GM12878 (cell line): ENCODE measurements around the gene FBRSL1. TPM values are rescaled to one million over a fixed set of nuclear protein-coding genes. Genes with fewer than 3 reads are reported as not detected.

Experiments used
- ATAC-seq: fragments of 200-7000 bp; cut with Tn5 transposase; 3 replicates; pipeline ENCODE4 v1.9.1; 2020; ENCODE audit warnings: mild to moderate bottlenecking, moderate library complexity
- BruUV-seq: library from RNA; stranded (reverse); fragments of 400-500 nt; replicated peaks from 2 replicates; lab custom pipeline; 2021; lab: Mats Ljungman, UMichigan
- CTCF ChIA-PET: fragments of 300-600 bp; sonication (Branson Sonifier 250); formaldehyde crosslinking; extraction: SDS; loops from one replicate; lab custom pipeline; 2021; ENCODE audit warnings: inconsistent platforms; lab: Yijun Ruan, JAX
- POLR2A ChIA-PET: fragments of 350-600 bp; formaldehyde crosslinking; extraction: SDS; loops from one replicate; lab custom pipeline; 2021; ENCODE audit warnings: inconsistent platforms; lab: Charles Lee
- RAD21 ChIA-PET: fragments of 300-600 bp; sonication (Branson Sonifier 250); formaldehyde crosslinking; loops from one replicate; lab custom pipeline; 2023; ENCODE audit warnings: antibody characterized with exemption; ENCODE audit not compliant: unreplicated experiment; lab: Charles Lee
- SMC1A ChIA-PET: fragments of 300-600 bp; sonication (Branson Sonifier 250); formaldehyde crosslinking; loops from one replicate; lab custom pipeline; 2023; ENCODE audit not compliant: unreplicated experiment, uncharacterized antibody; lab: Charles Lee
- DNase-seq: peaks from one replicate; pipeline ENCODE4 v3.0.0-alpha.2; 2011; ENCODE audit warnings: low read depth, low spot score
- FAIRE-seq: peaks from 3 replicates; lab custom pipeline; 2011; peaks lifted over from hg19 to GRCh38; lab: Jason Lieb, UNC
- H2AFZ ChIP-seq: 2 replicates; pipeline ENCODE4 v1.6.0; 2011; ENCODE audit warnings: low read depth, low read length, control low read depth; ENCODE audit not compliant: control insufficient read depth
- H3K27ac ChIP-seq: 2 replicates; pipeline ENCODE4 v1.5.1; 2011; ENCODE audit warnings: control low read depth; ENCODE audit not compliant: control insufficient read depth, insufficient read depth
- H3K27me3 ChIP-seq, 2 experiments: replicated peaks in 1 of 2; 2 replicates each; pipeline versions ENCODE4 v1.6.0 to v1.6.1; 2011; ENCODE audit warnings: low read length in 1 of 2; ENCODE audit not compliant: control insufficient read depth in 2 of 2, insufficient read depth in 2 of 2
- H3K36me3 ChIP-seq, 2 experiments: 2 replicates each; pipeline ENCODE4 v1.5.1; 2011; ENCODE audit warnings: low read length in 1 of 2; ENCODE audit not compliant: control insufficient read depth in 2 of 2, insufficient read depth in 2 of 2
- H3K4me1 ChIP-seq: 2 replicates; pipeline ENCODE4 v1.6.1; 2011; ENCODE audit warnings: mild to moderate bottlenecking, low read length, moderate library complexity, mixed read lengths; ENCODE audit not compliant: control insufficient read depth, insufficient read depth
- H3K4me2 ChIP-seq: 2 replicates; pipeline ENCODE4 v1.6.0; 2011; ENCODE audit warnings: control low read depth; ENCODE audit not compliant: control insufficient read depth, insufficient read depth
- H3K4me3 ChIP-seq: fragments of 200-600 bp; sonication (generic); 2 replicates; pipeline ENCODE4 v1.5.1; 2016
- H3K79me2 ChIP-seq: 2 replicates; pipeline ENCODE4 v1.6.0; 2011; ENCODE audit warnings: low read length; ENCODE audit not compliant: control insufficient read depth, insufficient read depth
- H3K9ac ChIP-seq: 2 replicates; pipeline ENCODE4 v1.8.0; 2011; ENCODE audit warnings: low read length, control low read depth, mixed read lengths; ENCODE audit not compliant: control insufficient read depth, insufficient read depth
- H3K9me3 ChIP-seq: replicated peaks from 3 replicates; pipeline ENCODE4 v1.5.1; 2011; ENCODE audit warnings: mild to moderate bottlenecking, low read length; ENCODE audit not compliant: control insufficient read depth, insufficient read depth
- H4K20me1 ChIP-seq: 2 replicates; pipeline ENCODE4 v1.6.0; 2011; ENCODE audit not compliant: control insufficient read depth, insufficient read depth
- WRNIP1 ChIP-seq: IDR thresholded peaks from 2 replicates; pipeline ENCODE4 v1.6.1; 2011; ENCODE audit warnings: low read depth, low read length, improper control_type of control experiment, borderline replicate concordance
- WGBS: methylation state at CpG from one replicate; pipeline ENCODE4 v1.1.6; 2016; ENCODE audit warnings: low lambda C conversion rate; ENCODE audit not compliant: insufficient replicate concordance, insufficient coverage; ENCODE audit errors: missing lambda C conversion rate; 5-methylcytosine and 5-hydroxymethylcytosine counted together
- in situ Hi-C: fragments of 300-500 bp; cut with MboI; formaldehyde crosslinking; loops from 9 replicates; pipeline ENCODE4 v1.14.3; 2018; ENCODE audit warnings: mixed read lengths
- intact Hi-C: fragments of 100-400 bp; cut with micrococcal nuclease; formaldehyde crosslinking; loops from one replicate; pipeline ENCODE4 v1.14.2; 2022; ENCODE audit not compliant: unreplicated experiment
- polyA plus RNA-seq, 11 experiments: library from polyadenylated mRNA; depleted of rRNA in 4 of 11; unstranded in 6 of 11; stranded (reverse) in 5 of 11; fragments of >200 nt; fragmentation: Nextera tagmentation in 4 of 11; fragmentation: Illumina TruSeq in 1 of 11; extraction: Ambion mirVana in 4 of 11; extraction: Trizol in 1 of 11; gene quantifications; 1 replicate in 1 of 11; 2 replicates in 10 of 11; pipeline versions ENCODE4 v1.2.1 to v1.2.3, GENCODE V29; 2011 to 2016; ENCODE audit warnings: inconsistent platforms in 2 of 11, missing spikeins in 2 of 11, low read depth in 1 of 11
- total RNA-seq, 4 experiments: library from RNA; depleted of rRNA in 3 of 4; stranded (reverse); fragments of >200 nt in 3 of 4; fragmentation: Illumina TruSeq in 1 of 4; extraction: Trizol in 1 of 4; gene quantifications; 2 replicates each; pipeline versions ENCODE4 v1.2.1 to v1.2.3, GENCODE V29; 2013 to 2021
- TF ChIP-seq, protein P1 (sequence below): IDR thresholded peaks from 2 replicates; pipeline ENCODE4 v1.6.1; 2012; ENCODE audit warnings: improper control_type of control experiment, low read depth, low read length; ENCODE audit not compliant: insufficient replicate concordance
- TF ChIP-seq, protein P2 (sequence below): IDR thresholded peaks from 2 replicates; pipeline ENCODE4 v1.6.1; 2012; ENCODE audit warnings: low read depth, low read length, improper control_type of control experiment

Gene FBRSL1
- total and polyA plus RNA-seq, 10 of the 15 experiments (the other 5 are each of a cell fraction or from before 2014, with no cell fraction given), result 0.19 to 55.1 (median 4.1) TPM

DNA sequence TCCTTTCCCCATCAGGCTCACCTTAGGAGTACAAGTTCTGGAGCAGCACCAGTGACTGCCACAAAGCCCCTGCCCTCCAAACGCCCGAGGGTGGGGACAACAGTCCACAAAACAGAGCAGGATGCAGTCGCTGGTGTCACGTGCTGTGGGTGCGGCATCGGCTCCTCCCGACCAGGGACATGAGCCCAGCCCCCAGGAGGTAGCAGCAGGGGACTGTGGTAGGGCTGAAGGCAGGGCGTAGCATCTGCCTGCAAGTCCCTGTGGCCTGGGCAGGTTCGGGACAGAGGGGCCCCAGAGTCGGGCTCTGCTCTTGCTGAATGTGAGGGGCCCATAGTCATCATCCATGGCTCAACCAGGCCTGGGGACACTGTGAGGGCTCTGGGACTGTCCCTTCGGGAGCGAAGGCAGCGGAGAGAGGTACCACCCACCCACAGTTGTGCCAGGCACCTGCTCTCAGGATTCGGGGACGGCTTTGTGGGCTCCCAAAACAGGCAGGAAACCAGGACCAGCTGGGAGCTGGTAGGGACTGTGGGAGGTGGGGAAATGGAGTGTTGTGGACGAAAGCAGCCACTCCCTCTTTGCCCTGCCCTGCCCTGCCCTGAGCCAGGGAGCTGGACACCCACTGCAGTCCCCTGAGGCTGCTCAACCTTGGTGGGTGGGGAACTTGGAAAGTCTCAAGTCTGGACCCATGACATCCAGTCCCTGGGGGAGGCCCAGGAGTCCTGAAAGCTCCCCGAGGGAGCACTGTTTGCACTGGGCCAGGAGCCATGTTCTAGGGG, 30.7 kb downstream of the FBRSL1 start:
- H3K4me2 ChIP-seq, result no peak overlapping the region
- SMC1A ChIA-PET, result no interaction called here
- CTCF ChIA-PET, result interaction anchor here (1.2 kb wide), 1 partner anchor 107 kb away, joined by 4 read pairs; no protein-coding TSS in a partner anchor
- H3K36me3 ChIP-seq, result no peaks in the 10 kb centered on the region
- 62% methylated on average over 17 of the region's 17 CpGs for WGBS
- no peak for DNase-seq
- no peaks in the 10 kb centered on the region for H3K27me3 ChIP-seq
- BruUV-seq, result no TSS peak
- POLR2A ChIA-PET, result no interaction called here
- no peak overlapping the region for H3K9ac ChIP-seq
- H2AFZ ChIP-seq, result no peak overlapping the region
- in situ Hi-C loops (no loop called here), intact Hi-C loops (no loop called here)
- RAD21 ChIA-PET, result no interaction called here
- ATAC-seq, result no peak
- no peaks in the 10 kb centered on the region for H3K79me2 ChIP-seq
- no peaks in the 10 kb centered on the region; the same call in 1 of the 2 replicates for H4K20me1 ChIP-seq
- no peak overlapping the region for H3K4me3 ChIP-seq
- FAIRE-seq, result no peak
- H3K4me1 ChIP-seq, result no peaks in the 10 kb centered on the region; the same call in 1 of the 2 replicates
- no peak for TF ChIP-seq WRNIP1
- TF ChIP-seq, protein P1, sequence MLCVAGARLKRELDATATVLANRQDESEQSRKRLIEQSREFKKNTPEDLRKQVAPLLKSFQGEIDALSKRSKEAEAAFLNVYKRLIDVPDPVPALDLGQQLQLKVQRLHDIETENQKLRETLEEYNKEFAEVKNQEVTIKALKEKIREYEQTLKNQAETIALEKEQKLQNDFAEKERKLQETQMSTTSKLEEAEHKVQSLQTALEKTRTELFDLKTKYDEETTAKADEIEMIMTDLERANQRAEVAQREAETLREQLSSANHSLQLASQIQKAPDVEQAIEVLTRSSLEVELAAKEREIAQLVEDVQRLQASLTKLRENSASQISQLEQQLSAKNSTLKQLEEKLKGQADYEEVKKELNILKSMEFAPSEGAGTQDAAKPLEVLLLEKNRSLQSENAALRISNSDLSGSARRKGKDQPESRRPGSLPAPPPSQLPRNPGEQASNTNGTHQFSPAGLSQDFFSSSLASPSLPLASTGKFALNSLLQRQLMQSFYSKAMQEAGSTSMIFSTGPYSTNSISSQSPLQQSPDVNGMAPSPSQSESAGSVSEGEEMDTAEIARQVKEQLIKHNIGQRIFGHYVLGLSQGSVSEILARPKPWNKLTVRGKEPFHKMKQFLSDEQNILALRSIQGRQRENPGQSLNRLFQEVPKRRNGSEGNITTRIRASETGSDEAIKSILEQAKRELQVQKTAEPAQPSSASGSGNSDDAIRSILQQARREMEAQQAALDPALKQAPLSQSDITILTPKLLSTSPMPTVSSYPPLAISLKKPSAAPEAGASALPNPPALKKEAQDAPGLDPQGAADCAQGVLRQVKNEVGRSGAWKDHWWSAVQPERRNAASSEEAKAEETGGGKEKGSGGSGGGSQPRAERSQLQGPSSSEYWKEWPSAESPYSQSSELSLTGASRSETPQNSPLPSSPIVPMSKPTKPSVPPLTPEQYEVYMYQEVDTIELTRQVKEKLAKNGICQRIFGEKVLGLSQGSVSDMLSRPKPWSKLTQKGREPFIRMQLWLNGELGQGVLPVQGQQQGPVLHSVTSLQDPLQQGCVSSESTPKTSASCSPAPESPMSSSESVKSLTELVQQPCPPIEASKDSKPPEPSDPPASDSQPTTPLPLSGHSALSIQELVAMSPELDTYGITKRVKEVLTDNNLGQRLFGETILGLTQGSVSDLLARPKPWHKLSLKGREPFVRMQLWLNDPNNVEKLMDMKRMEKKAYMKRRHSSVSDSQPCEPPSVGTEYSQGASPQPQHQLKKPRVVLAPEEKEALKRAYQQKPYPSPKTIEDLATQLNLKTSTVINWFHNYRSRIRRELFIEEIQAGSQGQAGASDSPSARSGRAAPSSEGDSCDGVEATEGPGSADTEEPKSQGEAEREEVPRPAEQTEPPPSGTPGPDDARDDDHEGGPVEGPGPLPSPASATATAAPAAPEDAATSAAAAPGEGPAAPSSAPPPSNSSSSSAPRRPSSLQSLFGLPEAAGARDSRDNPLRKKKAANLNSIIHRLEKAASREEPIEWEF, result no peak
- TF ChIP-seq, protein P2, sequence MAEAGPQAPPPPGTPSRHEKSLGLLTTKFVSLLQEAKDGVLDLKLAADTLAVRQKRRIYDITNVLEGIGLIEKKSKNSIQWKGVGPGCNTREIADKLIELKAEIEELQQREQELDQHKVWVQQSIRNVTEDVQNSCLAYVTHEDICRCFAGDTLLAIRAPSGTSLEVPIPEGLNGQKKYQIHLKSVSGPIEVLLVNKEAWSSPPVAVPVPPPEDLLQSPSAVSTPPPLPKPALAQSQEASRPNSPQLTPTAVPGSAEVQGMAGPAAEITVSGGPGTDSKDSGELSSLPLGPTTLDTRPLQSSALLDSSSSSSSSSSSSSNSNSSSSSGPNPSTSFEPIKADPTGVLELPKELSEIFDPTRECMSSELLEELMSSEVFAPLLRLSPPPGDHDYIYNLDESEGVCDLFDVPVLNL, result no peak
- TF ChIP-seq, all 136 proteins: peak for 0
- Histone ChIP-seq H3K27ac (no peak overlapping the region), H3K9me3 (no peaks in the 10 kb centered on the region; the same call in 2 of the 3 replicates)
